Subcutaneous adipose tissue (tissue), 4 donors: ENCODE data around the gene TOGARAM2. TPM values are rescaled to one million over a fixed set of nuclear protein-coding genes. Genes with fewer than 3 reads are reported as not detected.

Experiments used
- total RNA-seq, 4 donors: library from RNA; depleted of rRNA; stranded (reverse); fragments of >200 nt; gene quantifications; one replicate each; pipeline ENCODE4 v1.1.0, GENCODE V29; 2016
- TF ChIP-seq, protein P1 (sequence below): fragments of 450-650 bp; IDR thresholded peaks from one replicate; pipeline ENCODE4 v1.5.1; 2016; ENCODE audit warnings: low read depth, mild to moderate bottlenecking, control low read depth, antibody characterized with exemption, moderate library complexity

The TOGARAM2 gene
- total RNA-seq, 4 donors from 2014 or later: 0.16 to 3.5 (median 2.0) TPM

DNA sequence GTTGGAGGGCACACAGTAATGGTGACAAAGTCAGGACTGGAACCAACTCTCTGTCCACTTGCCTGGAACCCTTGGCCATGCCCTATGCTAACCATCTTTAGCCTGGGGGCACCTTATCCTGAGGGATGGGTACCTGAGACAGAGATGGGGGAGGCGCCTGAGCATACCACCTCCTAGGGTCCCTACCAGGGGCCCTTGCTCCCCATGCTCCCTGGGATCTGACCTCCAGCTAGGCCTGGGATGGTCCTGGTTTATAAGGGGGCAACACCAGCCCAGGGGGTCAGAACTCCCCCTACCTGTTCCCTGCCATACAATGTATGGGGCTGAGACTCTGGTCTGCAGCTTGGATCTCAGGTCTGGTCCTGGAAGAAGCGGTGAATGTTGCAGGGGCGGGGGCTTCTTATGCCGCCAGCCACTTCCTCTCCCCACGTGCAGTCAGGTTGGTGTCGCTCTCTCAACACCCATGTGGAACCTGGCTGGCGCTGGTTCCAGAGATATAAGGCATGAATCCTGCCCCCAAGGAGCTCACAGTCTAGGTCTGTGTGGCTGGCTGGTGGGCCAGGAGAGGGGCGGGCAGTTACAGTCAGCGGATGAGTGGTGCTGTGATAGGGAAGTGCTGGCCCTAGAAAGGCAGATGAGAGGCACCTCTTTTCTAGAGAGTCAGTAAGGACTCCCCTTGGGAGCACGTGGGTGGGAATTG, 3.8 kb upstream of the TOGARAM2 start:
- TF ChIP-seq, protein P1, sequence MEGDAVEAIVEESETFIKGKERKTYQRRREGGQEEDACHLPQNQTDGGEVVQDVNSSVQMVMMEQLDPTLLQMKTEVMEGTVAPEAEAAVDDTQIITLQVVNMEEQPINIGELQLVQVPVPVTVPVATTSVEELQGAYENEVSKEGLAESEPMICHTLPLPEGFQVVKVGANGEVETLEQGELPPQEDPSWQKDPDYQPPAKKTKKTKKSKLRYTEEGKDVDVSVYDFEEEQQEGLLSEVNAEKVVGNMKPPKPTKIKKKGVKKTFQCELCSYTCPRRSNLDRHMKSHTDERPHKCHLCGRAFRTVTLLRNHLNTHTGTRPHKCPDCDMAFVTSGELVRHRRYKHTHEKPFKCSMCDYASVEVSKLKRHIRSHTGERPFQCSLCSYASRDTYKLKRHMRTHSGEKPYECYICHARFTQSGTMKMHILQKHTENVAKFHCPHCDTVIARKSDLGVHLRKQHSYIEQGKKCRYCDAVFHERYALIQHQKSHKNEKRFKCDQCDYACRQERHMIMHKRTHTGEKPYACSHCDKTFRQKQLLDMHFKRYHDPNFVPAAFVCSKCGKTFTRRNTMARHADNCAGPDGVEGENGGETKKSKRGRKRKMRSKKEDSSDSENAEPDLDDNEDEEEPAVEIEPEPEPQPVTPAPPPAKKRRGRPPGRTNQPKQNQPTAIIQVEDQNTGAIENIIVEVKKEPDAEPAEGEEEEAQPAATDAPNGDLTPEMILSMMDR: no peak

DNA sequence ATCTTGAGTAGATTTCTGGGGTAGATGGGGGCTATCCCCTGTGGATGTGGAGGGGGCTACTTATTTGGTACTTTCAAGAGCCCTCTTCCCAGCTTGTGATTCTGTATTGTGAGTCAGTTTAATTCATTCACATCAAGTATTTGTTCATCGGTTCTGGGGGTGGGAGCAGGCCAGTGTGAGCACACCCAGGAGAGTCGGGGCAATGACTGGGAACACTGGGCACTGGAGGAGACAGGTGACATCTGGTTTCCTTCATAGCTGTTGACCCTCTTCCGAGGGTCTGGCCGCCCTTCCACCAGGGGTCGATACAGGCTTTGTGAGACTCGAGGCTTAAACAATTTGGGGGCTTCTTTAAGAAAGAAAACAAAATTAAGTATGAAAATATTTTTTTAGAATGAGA, 2.5 kb upstream of the TOGARAM2 start:
- TF ChIP-seq, protein P1: no peak

DNA sequence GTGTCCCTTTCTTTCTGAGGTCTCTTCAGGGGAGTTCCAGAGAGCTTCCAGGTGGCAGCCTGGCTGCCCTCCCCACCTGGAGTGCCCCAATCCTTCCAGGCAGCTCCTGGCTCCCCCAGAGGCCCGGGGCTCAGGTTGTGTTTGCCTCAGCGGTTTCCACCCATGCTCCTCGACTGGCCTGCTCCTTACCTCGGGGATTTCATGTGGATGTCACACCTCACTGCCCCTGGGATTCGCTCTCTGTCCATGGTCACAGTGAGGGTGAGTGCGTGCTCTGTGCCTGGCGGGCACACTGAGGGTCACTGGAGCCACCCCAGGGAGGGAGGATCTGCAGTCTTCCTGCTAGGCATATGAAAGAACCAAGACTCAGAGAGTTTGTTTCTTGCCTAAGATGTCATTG, 2.1 kb upstream of the TOGARAM2 start:
- TF ChIP-seq, protein P1: no peak

DNA sequence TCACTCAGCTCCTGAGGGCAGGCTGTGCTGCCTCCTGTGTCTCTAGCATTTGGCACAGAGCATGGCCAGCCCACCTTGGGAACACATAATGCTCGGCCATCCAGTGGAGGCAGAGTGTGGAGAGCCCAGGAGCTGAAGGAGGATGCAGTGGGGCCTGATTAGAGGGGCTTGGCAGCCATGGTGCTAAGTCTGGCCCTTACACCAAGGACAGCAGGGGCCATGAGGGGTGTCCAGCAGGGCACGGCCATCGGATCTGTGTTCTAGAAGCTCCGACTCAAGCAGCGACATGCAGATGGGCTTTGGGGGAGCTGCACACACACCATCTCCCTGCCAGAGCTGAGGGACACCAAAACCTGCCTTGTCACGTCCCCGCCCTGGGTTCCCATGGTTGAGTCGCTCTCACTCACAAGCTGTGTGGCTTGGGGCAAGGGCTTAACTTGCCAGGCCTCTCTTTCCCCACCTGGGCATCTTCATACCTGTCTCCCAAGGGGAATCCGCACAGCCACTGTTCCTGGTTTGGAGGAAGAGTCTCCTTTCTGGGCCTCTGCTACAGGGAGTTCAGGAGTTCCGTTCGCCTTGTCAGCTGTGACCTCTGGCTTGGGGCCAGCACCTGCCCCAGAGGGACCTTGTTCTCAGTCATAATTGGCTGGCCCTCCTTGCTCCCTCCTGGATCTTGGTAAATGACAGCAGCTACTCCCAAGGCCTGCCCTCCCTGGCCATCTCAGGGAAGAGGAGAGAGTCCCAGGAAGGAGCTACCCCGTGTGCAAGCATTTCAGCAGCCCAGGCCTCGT, 1.3 kb upstream of the TOGARAM2 start:
- TF ChIP-seq, protein P1: no peak

DNA sequence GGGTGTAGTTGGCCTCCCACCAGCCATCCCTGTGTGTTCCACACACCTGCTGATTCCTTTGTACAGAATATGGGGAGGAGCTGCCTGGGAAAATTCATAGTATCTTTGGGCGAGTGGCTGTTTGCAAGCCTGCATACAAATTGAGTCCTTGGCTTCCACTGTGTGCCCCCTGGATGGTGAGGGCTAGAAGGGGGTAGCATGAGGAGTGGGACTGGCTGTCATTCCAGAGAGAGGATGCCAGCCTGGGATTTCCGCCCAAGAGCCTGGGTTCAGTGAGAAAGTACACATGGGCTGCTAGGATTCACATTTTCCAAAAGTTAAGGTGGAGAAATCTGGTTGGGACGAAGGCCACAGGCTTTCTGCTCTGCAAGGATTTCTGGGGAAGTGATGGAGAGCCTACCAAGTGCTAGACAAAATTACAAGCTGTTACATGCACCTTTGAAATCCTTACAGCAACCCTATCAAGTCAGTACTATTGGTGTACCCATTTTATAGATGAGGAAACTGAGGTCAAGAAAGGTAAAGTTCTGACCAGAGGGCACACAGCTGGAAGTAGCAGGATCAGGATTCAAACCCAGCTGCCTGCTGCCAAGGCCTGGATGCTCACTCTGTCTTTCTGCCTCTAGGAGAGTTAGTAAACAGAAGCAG, 606 bp upstream of the TOGARAM2 start:
- TF ChIP-seq, protein P1: no peak

DNA sequence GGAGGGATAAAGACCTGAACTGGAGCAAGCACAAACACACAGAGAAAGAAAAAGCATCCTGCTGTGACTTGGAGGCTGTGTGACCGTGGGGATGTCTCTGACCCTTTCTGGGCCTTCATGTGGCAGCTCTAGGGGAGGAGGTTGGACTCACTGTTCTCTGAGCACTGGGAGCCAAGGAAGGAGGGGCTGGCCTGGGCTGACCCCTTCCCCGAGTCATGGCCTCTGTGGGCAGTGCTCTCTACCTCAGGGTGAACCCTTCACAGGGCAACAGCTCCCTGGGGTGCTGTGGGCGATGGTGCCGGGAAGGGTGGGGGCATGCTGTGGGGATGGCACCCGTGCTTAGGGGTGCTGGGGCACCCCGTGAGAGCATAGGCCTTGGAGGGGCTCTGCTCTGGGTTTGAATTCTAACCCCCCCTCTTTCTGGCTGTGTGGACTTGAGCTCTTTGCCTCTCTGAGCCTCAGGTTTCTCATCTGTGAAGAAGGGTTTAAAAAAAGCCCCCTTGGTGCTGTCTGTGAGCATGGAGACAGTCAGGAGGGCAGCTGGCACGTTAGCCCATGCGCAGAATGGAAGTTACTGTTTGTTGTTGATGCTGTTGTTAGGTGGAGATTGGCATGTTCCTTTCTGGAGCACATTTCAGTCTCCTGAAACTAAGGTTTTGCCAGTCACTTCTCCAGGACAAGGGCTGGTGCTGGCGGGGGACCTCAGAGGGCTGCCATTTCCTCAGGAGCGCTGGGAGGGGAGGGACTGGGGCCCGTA, 700 bp downstream of the TOGARAM2 start:
- TF ChIP-seq, protein P1: no peak
